ENCODE data around the gene AZU1. TPM values are rescaled to one million over a fixed set of nuclear protein-coding genes. Genes with fewer than 3 reads are reported as not detected.

The AZU1 gene
- total RNA-seq, 2 donors from 2014 or later = 1.1 TPM; not detected in 1

GRCh38 chr19:807627-808422, 19.8 kb upstream of the AZU1 start:
- no peaks in the 10 kb centered on the region for H3K27me3 ChIP-seq (replicated peaks; ENCODE audit: insufficient read depth)
- DNase-seq (ENCODE audit: low spot score) (no peak), ATAC-seq (ENCODE audit: insufficient number of reproducible peaks, low FRiP score, low read depth) (no peak)
- peaks cover 87% of the 10 kb centered on the region for H3K36me3 ChIP-seq
- H3K4me1 ChIP-seq (ENCODE audit: control insufficient read depth in 1 of 2, low read depth in 2 of 2) = peaks cover 0 to 6% of the 10 kb centered on the region in 2 donors
- no peak overlapping the region for H3K4me3 ChIP-seq
- H3K27ac ChIP-seq = no peak overlapping the region
- no peak for TF ChIP-seq CTCF (IDR thresholded peaks at IDR 0.05)
- H3K9me3 ChIP-seq = no peaks in the 10 kb centered on the region

- ATAC-seq (ENCODE audit: insufficient number of reproducible peaks, low FRiP score, low read depth) (no peak), DNase-seq (ENCODE audit: low spot score) (no peak)
- H3K4me1 ChIP-seq (ENCODE audit: control insufficient read depth in 1 of 2, low read depth in 2 of 2) = no peaks in the 10 kb centered on the region
- no peaks in the 10 kb centered on the region for H3K27me3 ChIP-seq (replicated peaks; ENCODE audit: insufficient read depth)
- H3K9me3 ChIP-seq = no peaks in the 10 kb centered on the region
- TF ChIP-seq CTCF (IDR thresholded peaks at IDR 0.05) = no peak
- no peak overlapping the region for H3K27ac ChIP-seq
- H3K4me3 ChIP-seq = no peak overlapping the region
- H3K36me3 ChIP-seq = peaks cover 87% of the 10 kb centered on the region
These were observed 19.2 kb upstream of the AZU1 start for GRCh38 chr19:808423-808775.

GRCh38 chr19:810077-810855, 17.4 kb upstream of the AZU1 start:
- no peak for DNase-seq (ENCODE audit: low spot score)
- no peak for TF ChIP-seq CTCF (IDR thresholded peaks at IDR 0.05)
- no peaks in the 10 kb centered on the region for H3K9me3 ChIP-seq
- ATAC-seq (ENCODE audit: insufficient number of reproducible peaks, low FRiP score, low read depth) = no peak
- H3K36me3 ChIP-seq = peaks cover 69% of the 10 kb centered on the region
- no peak overlapping the region for H3K27ac ChIP-seq
- H3K4me1 ChIP-seq (ENCODE audit: control insufficient read depth in 1 of 2, low read depth in 2 of 2) = no peaks in the 10 kb centered on the region
- no peaks in the 10 kb centered on the region for H3K27me3 ChIP-seq (replicated peaks; ENCODE audit: insufficient read depth)
- H3K4me3 ChIP-seq = no peak overlapping the region

GRCh38 chr19:810883-811489, 16.7 kb upstream of the AZU1 start:
- H3K27ac ChIP-seq = no peak overlapping the region
- no peak overlapping the region for H3K4me3 ChIP-seq
- H3K9me3 ChIP-seq = no peaks in the 10 kb centered on the region
- H3K27me3 ChIP-seq (replicated peaks; ENCODE audit: insufficient read depth) = no peaks in the 10 kb centered on the region
- TF ChIP-seq CTCF (IDR thresholded peaks at IDR 0.05) = no peak
- H3K4me1 ChIP-seq (ENCODE audit: control insufficient read depth in 1 of 2, low read depth in 2 of 2) = no peaks in the 10 kb centered on the region
- H3K36me3 ChIP-seq = peaks cover 62% of the 10 kb centered on the region
- no peak for ATAC-seq (ENCODE audit: insufficient number of reproducible peaks, low FRiP score, low read depth)
- no peak for DNase-seq (ENCODE audit: low spot score)

GRCh38 chr19:811506-812048, 16.1 kb upstream of the AZU1 start:
- Histone ChIP-seq H3K36me3 (peaks cover 56% of the 10 kb centered on the region), H3K27me3 (replicated peaks; ENCODE audit: insufficient read depth) (no peaks in the 10 kb centered on the region), H3K4me3 (no peak overlapping the region), H3K27ac (no peak overlapping the region), H3K9me3 (no peaks in the 10 kb centered on the region), H3K4me1 (ENCODE audit: control insufficient read depth in 1 of 2, low read depth in 2 of 2) (no peaks in the 10 kb centered on the region)
- no peak for DNase-seq (ENCODE audit: low spot score)
- no peak for ATAC-seq (ENCODE audit: insufficient number of reproducible peaks, low FRiP score, low read depth)
- no peak for TF ChIP-seq CTCF (IDR thresholded peaks at IDR 0.05)
